ENCODE measurements around the gene LYSMD2.

Gene LYSMD2

GRCh38 chr15:51720201-51720995 lies 17.1 kb downstream of the LYSMD2 start:
- DNase-seq (ENCODE audit: low read depth in 3 of 3), result no peak

GRCh38 chr15:51718746-51719145 lies 18.7 kb downstream of the LYSMD2 start:
- DNase-seq (ENCODE audit: low read depth in 3 of 3), result no peak

GRCh38 chr15:51718219-51718618 lies 19.2 kb downstream of the LYSMD2 start:
- DNase-seq (ENCODE audit: low read depth in 3 of 3), result no peak

GRCh38 chr15:51714911-51715310 lies 22.5 kb downstream of the LYSMD2 start:
- DNase-seq (ENCODE audit: low read depth in 3 of 3), result no peak

- DNase-seq (ENCODE audit: low read depth in 3 of 3), result no peak
Observed at GRCh38 chr15:51714162-51714561, 23.3 kb downstream of the LYSMD2 start.

GRCh38 chr15:51709031-51709430 lies 28.4 kb downstream of the LYSMD2 start:
- DNase-seq (ENCODE audit: low read depth in 3 of 3), result no peak

GRCh38 chr15:51708013-51708412 lies 29.4 kb downstream of the LYSMD2 start:
- no peak for DNase-seq (ENCODE audit: low read depth in 3 of 3)

GRCh38 chr15:51706926-51707608 lies 30.4 kb downstream of the LYSMD2 start:
- DNase-seq (ENCODE audit: low read depth in 3 of 3), result no peak

- DNase-seq (ENCODE audit: low read depth in 3 of 3), result no peak
Observed at GRCh38 chr15:51706291-51706690, 31.2 kb downstream of the LYSMD2 start.

- DNase-seq (ENCODE audit: low read depth in 3 of 3), result no peak
Observed at GRCh38 chr15:51702710-51703109, 34.7 kb downstream of the LYSMD2 start.

GRCh38 chr15:51699373-51699772 lies 38.1 kb downstream of the LYSMD2 start:
- no peak for DNase-seq (ENCODE audit: low read depth in 3 of 3)

- no peak for DNase-seq (ENCODE audit: low read depth in 3 of 3)
Observed at GRCh38 chr15:51697163-51697562, 40.3 kb downstream of the LYSMD2 start.

GRCh38 chr15:51696566-51696965 lies 40.9 kb downstream of the LYSMD2 start:
- no peak for DNase-seq (ENCODE audit: low read depth in 3 of 3)

- no peak for DNase-seq (ENCODE audit: low read depth in 3 of 3)
Observed at GRCh38 chr15:51692154-51692553, 45.3 kb downstream of the LYSMD2 start.

- no peak for DNase-seq (ENCODE audit: low read depth in 3 of 3)
Observed at GRCh38 chr15:51688863-51689262, 48.6 kb downstream of the LYSMD2 start.

GRCh38 chr15:51687565-51687964 lies 49.9 kb downstream of the LYSMD2 start:
- no peak for DNase-seq (ENCODE audit: low read depth in 3 of 3)

- DNase-seq (ENCODE audit: low read depth in 3 of 3), result peak; percentile 30 to 57 (median 46)
Observed at GRCh38 chr15:51681303-51681963, 56.0 kb downstream of the LYSMD2 start, which contains the start of gene SCG3. Gene SCG3 (plus strand): TSS chr15:51681503. CDS start chr15:51681756, 253 bp downstream.

- no peak for DNase-seq (ENCODE audit: low read depth in 3 of 3)
Observed at GRCh38 chr15:51680321-51680720, 57.1 kb downstream of the LYSMD2 start.

- no peak for DNase-seq (ENCODE audit: low read depth in 3 of 3)
Observed at GRCh38 chr15:51678096-51678495, 59.4 kb downstream of the LYSMD2 start.

GRCh38 chr15:51677452-51677851 lies 60.0 kb downstream of the LYSMD2 start:
- DNase-seq (ENCODE audit: low read depth in 3 of 3), result no peak

- DNase-seq (ENCODE audit: low read depth in 3 of 3), result no peak
Observed at GRCh38 chr15:51677021-51677420, 60.4 kb downstream of the LYSMD2 start.

GRCh38 chr15:51675234-51675633 lies 62.2 kb downstream of the LYSMD2 start:
- DNase-seq (ENCODE audit: low read depth in 3 of 3), result no peak
